C4-2B (cell line): ENCODE data around the gene MUC6.

ENCODE experiments used
- H3K27ac ChIP-seq: fragments of 450-650 bp; 2 replicates; pipeline ENCODE4 v1.5.1; 2017
- ZFX ChIP-seq: fragments of 450-650 bp; IDR thresholded peaks from 2 replicates; pipeline ENCODE4 v1.6.1; 2017
- TF ChIP-seq, protein P1 (sequence below): fragments of 450-650 bp; conservative IDR thresholded peaks from 2 replicates; pipeline ENCODE4 v1.5.1; 2017; ENCODE audit warnings: mild to moderate bottlenecking

MUC6 gene

GRCh38 chr11:1048375-1049070, 12.0 kb upstream of the MUC6 start:
- H3K27ac ChIP-seq = no peak overlapping the region
- TF ChIP-seq, protein P1, sequence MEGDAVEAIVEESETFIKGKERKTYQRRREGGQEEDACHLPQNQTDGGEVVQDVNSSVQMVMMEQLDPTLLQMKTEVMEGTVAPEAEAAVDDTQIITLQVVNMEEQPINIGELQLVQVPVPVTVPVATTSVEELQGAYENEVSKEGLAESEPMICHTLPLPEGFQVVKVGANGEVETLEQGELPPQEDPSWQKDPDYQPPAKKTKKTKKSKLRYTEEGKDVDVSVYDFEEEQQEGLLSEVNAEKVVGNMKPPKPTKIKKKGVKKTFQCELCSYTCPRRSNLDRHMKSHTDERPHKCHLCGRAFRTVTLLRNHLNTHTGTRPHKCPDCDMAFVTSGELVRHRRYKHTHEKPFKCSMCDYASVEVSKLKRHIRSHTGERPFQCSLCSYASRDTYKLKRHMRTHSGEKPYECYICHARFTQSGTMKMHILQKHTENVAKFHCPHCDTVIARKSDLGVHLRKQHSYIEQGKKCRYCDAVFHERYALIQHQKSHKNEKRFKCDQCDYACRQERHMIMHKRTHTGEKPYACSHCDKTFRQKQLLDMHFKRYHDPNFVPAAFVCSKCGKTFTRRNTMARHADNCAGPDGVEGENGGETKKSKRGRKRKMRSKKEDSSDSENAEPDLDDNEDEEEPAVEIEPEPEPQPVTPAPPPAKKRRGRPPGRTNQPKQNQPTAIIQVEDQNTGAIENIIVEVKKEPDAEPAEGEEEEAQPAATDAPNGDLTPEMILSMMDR = no peak
- no peak for TF ChIP-seq ZFX

- TF ChIP-seq ZFX = no peak
- TF ChIP-seq, protein P1 = no peak
- no peak overlapping the region for H3K27ac ChIP-seq
Observed at GRCh38 chr11:1047595-1048156, 11.2 kb upstream of the MUC6 start.

- no peak for TF ChIP-seq ZFX
- TF ChIP-seq, protein P1 = no peak
- no peak overlapping the region for H3K27ac ChIP-seq
Observed at GRCh38 chr11:1044160-1044559, 7.6 kb upstream of the MUC6 start.

DNA sequence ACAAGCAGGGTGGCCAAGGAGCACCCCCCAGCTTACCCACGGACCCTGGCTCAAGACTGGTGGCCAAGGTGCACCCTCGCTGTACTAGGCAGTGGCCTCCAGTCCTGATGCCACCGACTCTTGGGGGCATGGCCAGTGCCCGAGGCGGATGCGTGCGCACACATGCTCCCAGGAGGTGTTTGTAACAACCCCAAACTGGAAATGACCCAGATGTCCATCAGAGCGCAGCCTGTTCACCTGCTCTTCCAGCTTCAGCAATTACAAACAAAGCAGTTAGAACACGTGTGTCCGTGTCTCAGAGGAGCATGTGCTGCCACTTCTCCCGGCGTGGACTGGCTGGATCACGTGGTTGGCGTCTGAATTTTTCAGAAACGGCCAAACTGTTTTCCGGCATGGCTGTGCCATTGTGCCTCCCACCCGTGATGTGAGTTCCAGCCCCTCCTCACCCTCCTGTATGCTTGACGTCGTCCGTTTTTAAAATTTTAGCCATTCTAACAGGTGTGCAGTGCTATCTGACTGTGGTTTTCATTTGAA, 7.1 kb upstream of the MUC6 start:
- TF ChIP-seq, protein P1 = no peak
- no peak for TF ChIP-seq ZFX
- H3K27ac ChIP-seq = no peak overlapping the region

- no peak overlapping the region for H3K27ac ChIP-seq
- TF ChIP-seq, protein P1 = no peak
- no peak for TF ChIP-seq ZFX
Observed at GRCh38 chr11:1042626-1043562, 6.4 kb upstream of the MUC6 start.

- TF ChIP-seq, protein P1 = no peak
- TF ChIP-seq ZFX = no peak
- no peak overlapping the region for H3K27ac ChIP-seq
Observed at GRCh38 chr11:1041936-1042608, 5.6 kb upstream of the MUC6 start.
